ENCODE results near the gene HIGD2A.

HIGD2A gene, protein sequence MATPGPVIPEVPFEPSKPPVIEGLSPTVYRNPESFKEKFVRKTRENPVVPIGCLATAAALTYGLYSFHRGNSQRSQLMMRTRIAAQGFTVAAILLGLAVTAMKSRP

DNA sequence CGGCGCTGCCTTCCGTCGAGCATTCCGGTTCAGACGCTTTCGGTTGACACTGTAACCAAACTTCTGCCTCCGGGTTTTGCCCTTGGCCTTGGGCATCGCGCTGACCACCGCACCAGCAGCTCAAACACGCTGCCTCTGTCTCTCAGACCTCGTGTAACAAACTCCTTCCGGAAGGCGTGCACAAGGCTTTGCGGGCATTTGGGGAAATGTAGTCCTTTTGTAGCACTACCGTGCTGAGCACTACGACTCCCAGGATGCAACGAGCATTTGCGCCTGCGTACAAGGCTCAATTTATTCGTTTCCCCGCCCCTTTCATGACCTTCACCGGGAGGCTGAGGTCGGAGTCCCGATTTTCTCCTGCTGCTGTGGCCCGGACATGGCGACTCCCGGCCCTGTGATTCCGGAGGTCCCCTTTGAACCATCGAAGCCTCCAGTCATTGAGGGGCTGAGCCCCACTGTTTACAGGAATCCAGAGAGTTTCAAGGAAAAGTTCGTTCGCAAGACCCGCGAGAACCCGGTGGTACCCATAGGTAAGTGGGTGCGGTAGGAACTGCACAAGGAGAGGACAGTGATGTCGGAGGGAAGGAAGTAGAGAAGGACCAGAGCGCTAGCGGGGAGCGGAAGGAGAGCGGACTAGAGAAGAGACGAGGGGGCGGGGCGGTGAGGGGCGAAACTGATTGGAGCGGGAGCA is at the start of gene HIGD2A, which contains the start of gene NOP16:
HIGD2A (plus strand) TSS at position 308 of the 691 bp plus-strand sequence; CDS start at position 377, 69 bp downstream.
NOP16 (minus strand) TSS at position 155 of the 691 bp plus-strand sequence; CDS start at position 96, 59 bp downstream.
- DNase-seq (ENCODE audit: low spot score), result peak; percentile 92

DNA sequence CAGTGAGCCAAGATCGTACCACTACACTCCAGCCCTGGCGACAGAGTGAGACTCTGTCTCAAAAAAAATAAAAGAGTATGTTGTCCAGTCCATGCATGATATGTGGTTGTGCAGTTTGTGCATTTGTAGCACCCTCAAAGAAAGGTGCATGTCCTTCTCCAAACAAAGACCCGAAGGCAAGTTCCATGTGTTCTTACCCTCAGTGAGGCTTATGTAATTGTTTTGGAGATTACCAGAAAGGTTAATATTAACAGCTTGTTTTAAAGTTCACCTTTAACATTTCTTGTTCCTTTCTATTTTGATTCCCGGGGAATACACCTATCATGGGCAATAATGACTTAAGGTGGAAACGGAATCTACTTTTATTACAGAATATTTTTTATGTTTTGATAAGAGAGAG is 49.2 kb upstream of the HIGD2A start:
- no peak for DNase-seq (ENCODE audit: low spot score)

DNA sequence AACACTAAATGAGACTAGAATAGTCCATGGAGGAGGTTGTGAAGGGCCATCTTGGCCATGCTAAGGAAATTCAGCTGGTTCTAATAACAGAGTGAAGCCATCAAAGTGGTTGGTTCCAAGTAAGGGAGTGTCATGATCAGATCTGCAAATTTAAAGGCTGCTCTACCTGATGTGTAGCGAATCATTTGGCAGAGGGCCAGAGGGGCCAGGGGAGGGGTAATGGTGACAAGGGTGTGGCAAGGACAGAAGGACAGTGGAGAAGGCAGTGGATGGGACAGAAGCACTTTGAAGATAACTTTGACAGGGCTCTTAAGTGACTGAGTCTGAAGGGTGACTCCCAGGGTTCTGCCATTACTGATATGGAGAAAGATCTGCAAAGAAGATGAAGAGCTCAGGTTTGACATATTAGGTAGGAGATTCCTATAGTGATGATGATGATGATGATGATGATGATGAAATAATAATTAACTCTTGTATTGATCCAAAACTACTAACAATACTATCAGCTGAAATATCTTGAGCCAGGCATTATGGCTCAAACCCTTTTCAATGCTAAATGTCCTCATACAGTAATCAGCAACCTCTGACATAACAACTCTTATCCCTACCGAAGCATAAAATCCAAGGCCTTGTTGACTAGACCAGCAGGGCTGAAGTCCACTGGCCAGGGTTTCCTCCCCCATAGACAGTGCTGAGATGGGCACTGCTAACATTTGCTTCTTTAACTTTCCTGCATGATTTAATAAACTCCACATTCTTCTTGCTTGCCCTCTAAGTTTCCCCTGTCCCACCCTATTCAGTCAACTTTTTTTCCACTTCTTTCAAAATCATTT is 47.0 kb upstream of the HIGD2A start:
- no peak for DNase-seq (ENCODE audit: low spot score)

DNA sequence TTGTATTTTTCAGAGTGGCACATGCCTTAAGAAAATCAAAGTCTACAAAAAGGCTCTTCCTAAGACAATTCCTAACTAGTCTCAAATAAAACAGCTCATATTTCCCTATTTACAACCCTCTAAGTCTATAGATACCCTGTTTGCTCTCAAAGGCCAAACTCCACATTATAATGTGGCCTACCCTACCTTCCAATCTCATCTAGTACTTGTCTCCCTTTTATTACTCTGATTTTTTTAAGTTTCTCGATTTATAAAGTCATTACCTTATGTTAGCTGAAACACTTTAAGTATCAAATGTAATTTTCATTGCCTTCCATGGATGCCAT is 46.4 kb upstream of the HIGD2A start:
- DNase-seq (ENCODE audit: low spot score), result no peak

DNA sequence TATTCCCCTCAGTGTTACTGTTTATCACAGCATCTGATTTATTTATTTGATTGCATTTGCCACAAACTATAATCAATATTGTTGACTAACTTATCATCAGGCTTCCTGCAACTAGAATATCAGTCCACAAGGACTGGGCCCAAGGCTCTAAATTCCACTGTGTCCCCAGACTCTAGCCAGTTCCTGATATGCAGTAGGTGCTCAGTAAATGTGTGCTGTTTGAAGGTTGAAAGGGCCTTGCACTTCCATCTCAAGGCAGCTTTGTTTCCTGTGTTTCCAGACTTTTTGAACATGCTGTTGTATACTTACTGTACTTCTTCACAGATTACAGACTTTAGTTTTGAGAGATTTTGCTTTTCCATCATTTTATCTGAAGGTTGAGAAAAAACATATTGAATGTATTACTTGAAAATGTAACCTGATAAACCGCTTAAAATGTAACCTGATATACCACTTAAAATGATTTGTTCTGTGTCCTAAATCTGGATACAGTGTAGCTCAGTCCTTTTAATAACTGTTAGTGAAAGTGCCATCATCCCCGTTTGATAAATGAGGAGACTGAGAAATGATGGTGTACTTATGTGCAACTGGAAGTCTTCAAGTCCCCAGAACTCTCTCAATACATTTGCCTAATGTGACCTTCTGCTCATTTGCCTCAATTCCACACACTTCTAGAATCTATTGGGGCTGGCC is 45.6 kb upstream of the HIGD2A start:
- no peak for DNase-seq (ENCODE audit: low spot score)

DNA sequence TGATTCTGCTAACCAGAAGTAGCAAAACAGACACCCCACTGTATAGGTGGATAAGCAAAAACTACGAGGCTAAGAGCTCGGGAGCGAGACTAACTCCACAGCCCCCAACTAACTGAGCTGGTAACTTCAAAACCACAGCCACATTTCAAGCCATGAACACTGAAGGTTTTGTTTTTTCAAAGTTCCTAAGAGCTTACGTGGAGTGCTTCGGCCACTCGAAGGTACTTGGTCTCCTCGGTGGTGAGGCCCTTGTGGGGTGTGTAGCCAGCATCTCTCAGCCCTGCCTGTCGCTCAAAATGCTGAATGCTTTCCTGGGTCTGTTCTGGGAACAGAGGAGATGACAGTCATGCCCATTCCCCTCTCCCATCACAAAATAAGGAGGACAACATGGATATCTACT is 38.1 kb upstream of the HIGD2A start:
- DNase-seq (ENCODE audit: low spot score), result no peak

DNA sequence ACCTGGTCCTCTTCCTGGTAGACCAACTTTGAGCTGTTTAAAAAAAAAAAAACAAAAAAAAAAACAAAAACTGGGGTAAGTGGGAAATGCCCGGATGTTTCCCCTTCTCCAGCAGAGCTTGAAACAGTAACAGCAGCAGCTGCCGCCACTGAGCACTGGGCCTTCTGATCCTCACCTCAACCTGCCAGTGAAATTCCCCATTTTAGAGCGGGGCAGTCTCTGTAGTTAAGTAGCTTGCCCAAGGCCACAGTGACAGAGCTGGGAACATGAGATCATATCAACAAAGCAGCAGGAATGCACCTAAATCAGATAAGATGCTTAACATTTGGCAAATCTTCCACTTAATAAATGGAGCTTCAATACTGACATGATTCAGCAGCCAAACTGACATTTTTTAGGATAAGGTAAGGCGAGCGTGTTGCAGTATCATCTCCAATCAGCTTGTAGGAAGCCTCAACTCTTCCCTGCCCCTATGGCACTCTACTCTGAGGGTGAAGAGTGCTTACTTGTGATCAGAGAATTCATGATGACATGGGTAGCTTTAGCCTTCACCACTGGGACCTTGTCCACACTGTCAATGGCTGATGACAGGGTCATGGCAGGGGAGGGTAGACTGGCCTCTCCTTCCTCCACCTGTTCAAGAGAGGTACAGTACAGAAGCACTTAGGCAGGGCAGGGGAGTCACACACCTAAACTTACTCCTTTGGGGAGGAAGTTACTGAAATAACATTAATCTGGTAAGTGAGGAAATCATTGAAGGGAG is 36.3 kb upstream of the HIGD2A start:
- DNase-seq (ENCODE audit: low spot score), result no peak

DNA sequence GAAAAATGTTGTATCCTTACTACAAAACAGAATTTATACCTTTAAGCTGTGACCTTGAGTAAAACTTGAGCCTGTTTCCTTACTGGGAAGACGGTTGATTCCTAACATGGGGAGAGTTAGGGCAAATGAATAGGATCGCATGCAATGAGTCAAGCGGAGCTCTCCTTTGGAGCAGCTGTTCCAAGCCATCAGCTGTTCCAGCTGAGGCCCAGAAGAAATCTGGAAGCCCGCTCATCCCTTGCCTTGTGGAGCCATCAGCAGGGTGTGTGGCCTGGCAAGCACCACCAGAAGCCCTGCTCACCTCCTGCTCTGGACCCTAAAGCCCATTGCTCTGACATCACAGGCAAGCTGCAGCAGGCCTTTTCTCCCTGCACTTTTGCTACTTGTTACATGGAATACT is 35.0 kb upstream of the HIGD2A start:
- no peak for DNase-seq (ENCODE audit: low spot score)

DNA sequence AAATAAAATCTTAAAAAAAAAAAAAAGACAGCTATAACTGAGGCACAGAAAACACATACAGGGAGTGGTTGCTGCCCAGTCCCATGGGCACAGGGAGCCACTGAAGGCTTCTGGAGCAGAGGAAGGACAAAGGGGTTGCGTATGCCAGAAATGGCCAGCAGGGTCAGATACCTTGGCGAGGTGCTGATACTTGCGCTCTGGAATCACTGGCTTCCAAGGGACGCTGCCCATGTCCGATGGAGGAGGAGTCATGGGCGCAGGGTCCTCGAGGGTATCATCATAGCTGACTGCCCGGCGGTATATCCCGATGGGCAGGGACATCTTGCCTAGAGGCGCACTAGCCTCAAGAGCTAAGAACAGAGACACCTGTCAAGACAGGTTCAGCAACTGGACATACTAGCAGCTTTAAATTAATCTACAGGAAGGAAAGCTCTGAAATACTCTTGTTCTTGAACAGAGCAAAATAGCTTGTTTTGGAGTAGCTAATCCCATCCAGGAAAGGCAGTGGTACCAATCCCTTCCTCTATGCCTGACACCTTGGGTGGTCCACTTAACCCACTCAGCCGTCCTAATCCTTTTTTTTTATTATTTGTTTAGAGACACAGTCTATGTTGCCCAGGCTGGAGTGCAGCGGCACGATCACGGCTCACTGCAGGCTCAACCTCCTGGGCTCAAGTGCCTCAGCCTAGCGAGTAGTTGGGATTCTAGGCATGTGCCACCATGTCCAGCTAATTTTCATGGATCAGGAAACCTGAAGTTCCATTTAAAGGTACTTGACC is 33.0 kb upstream of the HIGD2A start:
- no peak for DNase-seq (ENCODE audit: low spot score)

DNA sequence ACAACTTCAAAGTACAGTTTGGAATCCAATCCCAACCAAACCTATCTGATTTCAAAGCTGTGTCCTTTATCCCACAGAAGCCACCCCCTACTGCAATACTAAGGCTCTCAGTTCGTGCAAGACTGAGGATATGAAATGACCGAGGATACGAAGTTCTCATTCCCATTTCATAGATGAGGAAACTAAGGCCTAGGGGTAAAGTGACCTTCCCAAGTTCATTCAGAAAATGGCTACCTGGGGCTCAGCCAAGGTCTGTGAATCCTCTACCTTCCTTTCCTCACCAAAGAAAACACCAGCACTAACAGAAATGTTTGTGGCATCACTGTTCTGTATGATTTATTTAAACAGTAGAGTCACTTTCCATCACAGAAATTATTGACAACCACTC is 32.4 kb upstream of the HIGD2A start:
- no peak for DNase-seq (ENCODE audit: low spot score)

DNA sequence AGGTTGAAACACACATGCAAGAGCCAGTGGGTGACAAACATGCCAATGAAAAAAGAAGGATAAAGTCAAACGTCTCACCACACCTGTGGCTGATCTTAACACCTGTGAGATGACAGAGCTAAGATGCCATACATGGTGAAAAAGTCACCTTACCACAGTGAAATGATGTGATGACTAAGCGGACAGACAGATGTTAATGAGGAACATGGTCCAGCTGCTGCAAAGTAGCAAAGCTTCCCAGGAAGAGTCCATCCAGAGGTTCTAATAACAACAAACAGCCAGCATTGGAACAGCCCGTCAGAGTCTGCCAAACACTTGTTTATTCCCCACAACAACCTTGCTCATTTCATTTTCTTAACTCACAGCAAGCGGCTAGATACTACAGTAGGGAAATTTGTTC is 28.9 kb upstream of the HIGD2A start:
- no peak for DNase-seq (ENCODE audit: low spot score)

DNA sequence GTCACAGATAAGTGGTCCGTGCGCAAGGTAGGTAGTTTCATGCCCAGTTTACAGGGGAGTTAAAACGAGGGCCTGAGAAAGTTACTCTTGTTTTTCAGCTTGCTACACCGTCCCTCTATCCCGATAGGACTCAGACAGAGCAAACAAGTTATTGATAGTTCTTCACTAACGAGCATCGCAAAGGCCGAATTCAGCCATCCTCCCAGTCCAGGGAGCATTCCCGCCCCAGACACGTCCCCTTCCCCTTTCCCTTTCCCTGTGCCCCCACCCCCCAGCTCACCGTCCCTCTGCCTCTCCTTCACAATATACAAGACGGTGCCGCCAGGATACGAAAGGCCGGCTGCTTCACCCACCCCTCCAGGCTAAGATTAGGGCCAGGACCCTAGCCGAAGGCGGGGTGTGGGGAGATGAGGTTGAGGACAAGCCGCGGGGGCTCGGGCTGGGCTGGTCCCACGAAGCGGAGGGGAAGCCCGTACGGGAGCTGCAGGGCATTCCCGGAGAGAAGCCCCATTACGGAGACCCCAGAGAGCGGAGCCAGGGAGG is 27.6 kb upstream of the HIGD2A start:
- DNase-seq (ENCODE audit: low spot score), result no peak

DNA sequence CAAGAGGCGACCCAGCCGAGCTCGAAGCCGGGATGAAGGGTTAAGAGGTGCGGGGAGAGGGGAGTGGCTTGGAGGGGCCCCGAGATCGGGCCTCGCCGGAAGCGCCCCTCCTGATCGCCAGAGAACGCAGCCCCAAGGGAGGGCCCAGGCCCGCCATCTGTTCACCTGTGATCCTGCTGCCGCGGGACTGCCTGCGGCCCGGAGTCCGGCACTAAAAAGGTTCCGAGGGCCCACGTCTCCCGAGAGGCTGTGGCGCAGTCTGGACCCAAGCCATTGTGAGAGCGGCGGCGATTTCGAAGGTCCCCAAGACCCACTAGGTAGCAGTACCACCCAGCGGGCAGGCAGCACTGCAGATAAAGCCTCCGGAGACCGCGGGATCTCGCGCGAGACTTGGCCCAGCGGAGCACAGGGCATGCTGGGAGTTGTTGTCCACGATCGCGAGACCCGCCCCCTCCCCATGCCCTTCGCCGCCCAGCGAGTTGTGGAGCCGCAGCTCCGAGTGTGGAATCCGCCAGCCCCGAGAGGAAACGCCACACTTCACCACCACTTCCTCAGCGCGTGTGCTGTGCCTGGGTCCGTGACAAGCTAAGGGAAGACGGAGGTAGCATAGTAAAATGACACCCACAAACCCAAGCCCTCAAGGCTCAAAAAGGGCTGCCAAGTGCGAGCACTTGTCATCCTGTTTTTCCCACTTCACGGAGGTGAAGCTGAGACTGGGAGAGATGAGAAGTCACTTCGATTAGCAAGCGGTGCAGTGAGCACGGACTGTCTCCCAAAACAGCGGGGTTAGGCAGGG is 26.9 kb upstream of the HIGD2A start, which contains the start of gene KIAA1191:
KIAA1191 (minus strand) TSS at position 328 of the 796 bp plus-strand sequence. CDS start 2,256 bp downstream, outside the sequence.
- peak; percentile 92 for DNase-seq (ENCODE audit: low spot score)

DNA sequence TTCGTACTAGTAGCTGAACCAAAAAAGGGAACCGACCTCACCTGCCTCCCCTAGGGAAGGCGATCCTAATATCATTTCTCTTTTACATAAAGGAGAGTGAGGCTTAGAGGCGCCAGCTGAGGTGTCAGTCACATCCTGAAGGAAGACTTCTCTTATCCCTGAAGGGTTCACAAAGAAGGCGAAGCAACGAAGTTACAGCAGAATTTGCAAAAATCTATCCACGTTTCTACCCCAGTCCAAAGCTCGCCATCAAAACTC is 26.4 kb upstream of the HIGD2A start:
- DNase-seq (ENCODE audit: low spot score), result no peak

DNA sequence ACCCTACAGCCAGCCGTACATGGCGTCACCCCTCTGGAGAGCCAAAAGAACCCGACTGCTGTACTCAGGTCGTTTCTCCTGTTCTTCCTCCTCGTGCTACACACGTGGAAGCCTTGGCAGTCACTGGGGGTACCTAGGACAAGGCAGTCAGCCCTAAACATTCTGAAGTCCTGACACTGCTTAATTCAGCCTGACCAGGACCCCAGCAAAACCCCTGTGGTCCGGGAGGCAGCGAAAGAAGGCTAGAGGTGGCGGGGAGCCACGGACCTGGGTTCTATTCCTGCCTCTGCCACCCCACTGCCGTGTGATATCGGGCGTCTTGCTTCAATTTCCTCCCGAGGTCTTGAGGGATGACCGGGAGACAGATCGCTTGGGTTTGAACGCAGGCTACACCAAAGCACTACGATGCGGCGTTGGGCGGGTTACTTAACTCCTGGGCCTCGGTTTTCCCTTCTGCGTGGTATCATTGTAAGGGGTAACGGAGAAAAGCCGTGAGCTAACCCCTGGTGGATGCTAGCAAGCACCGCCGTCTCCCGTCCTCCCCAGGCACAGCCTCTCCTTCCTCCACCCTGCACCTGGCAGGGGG is 23.7 kb upstream of the HIGD2A start:
- DNase-seq (ENCODE audit: low spot score), result no peak

DNA sequence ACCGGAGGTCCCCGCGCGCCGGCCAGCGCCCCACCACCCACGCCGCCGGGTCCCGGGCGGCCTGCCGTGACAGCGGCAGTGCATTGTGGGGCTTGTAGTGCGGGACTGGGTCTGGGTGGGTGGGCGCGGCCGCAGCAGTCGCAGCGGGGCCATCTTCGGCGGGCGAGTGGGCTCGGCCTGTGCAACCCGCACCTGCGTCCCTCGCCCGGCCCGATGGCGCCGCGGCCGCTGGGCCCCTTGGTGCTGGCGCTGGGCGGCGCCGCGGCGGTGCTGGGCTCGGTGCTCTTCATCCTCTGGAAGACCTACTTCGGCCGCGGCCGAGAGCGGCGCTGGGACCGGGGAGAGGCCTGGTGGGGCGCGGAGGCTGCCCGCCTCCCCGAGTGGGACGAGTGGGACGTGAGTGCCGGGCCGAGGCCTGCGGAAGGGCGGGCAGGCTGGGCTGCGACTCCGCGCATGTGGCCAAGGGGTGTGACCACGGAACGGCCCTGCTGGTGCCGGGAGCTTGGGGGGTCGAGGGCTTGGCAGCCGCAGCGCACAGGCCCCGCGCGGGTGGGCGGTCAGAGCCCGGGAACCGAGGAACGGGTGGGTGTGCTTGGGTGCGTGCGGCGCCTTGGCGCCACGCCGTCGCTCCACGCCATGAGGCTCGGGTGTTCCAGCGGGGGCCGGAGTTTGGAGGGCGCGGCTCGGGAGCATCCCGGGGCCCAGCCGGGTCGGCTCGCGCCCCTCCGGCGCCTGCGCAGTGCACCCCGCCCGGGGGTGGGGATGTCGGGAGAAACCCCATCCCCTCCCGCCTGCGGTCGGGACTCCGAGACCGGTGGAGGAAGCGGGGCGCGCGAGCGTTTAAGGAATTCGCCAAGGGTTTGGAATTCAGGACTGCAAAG is 23.0 kb upstream of the HIGD2A start, which contains the start of gene ARL10:
ARL10 (plus strand) TSS at position 137 of the 881 bp plus-strand sequence; CDS start at position 214, 77 bp downstream.
- DNase-seq (ENCODE audit: low spot score), result peak; percentile 87

DNA sequence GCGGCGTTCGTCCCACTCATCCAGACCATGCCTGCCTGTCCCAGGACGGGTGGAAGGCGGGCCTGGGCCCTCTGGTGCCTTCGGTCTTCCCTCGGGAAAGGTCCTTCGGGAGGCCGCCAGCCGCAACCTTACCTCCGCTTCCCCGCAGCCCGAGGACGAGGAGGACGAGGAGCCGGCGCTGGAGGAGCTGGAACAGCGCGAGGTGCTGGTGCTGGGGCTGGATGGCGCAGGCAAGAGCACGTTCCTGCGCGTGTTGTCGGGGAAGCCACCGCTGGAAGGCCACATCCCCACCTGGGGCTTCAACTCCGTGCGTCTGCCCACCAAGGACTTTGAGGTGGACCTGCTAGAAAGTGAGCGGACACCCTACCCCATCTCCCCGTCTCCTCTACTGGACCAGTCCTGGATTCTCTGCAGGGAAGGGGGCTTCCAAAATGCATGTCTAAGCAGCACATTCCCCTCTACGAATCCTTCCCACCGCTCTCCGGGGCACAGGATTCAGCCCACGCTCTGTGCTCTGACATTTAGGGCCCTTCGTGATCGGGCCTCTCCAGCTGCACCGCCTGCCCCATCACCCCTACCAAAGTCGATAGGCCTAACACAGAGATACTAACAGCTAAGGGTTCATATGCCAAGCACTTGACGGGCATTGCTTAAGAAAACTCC is 22.2 kb upstream of the HIGD2A start:
- DNase-seq (ENCODE audit: low spot score), result no peak

DNA sequence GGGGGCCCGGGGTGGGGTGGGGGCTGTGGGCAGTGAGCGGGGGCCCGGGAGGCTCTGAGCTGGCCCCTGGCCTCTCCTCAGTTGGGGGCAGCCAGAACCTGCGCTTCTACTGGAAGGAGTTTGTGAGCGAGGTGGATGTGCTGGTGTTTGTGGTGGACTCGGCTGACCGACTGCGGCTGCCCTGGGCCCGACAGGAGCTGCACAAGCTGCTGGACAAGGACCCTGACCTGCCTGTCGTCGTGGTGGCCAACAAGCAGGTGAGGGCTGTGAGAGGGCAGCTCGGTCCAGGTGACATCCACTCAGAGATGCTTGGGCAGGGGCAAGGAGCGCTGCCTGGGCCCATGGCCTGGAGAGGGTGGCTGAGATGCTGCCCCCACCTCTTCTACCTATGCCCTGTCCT is 19.8 kb upstream of the HIGD2A start:
- no peak for DNase-seq (ENCODE audit: low spot score)
